Common myeloid progenitor, CD34-positive (primary cell): ENCODE measurements around the gene PTHLH.

Experiments
- CTCF ChIA-PET: fragments of 350-600 bp; sonication (Branson Sonifier 250); formaldehyde crosslinking; loops from one replicate; lab custom pipeline; 2021; ENCODE audit warnings: antibody characterized with exemption; lab: Charles Lee
- POLR2A ChIA-PET: fragments of 350-600 bp; sonication (Branson Sonifier 250); formaldehyde crosslinking; loops from one replicate; lab custom pipeline; 2021; ENCODE audit warnings: antibody characterized with exemption; lab: Charles Lee
- DNase-seq, 3 donors: peaks; one replicate each; pipeline versions ENCODE4 v3.0.0 to v3.0.0-alpha.2; 2013
- H3K27ac ChIP-seq, 2 experiments: 1 replicate in 1 of 2; 2 replicates in 1 of 2; pipeline ENCODE4 v1.7.0; 2013; ENCODE audit warnings: inconsistent platforms in 2 of 2, low read length in 2 of 2, mild to moderate bottlenecking in 2 of 2, low read depth in 1 of 2, moderate library complexity in 1 of 2; ENCODE audit not compliant: severe bottlenecking in 2 of 2, insufficient read depth in 1 of 2, poor library complexity in 1 of 2
- H3K27me3 ChIP-seq, 5 experiments: replicated peaks in 2 of 5; 1 replicate in 3 of 5; 2 replicates in 2 of 5; pipeline versions ENCODE4 v1.6.1 to v1.7.0; 2013; ENCODE audit warnings: low read length in 4 of 5, mild to moderate bottlenecking in 2 of 5, moderate library complexity in 2 of 5, inconsistent platforms in 1 of 5; ENCODE audit not compliant: insufficient read depth in 5 of 5, control insufficient read depth in 4 of 5
- H3K36me3 ChIP-seq, 4 experiments: 1 replicate in 2 of 4; 2 replicates in 2 of 4; pipeline versions ENCODE4 v1.6.1 to v1.7.0; 2013; ENCODE audit warnings: low read length in 3 of 4, control low read depth in 1 of 4, mild to moderate bottlenecking in 1 of 4; ENCODE audit not compliant: control insufficient read depth in 4 of 4, insufficient read depth in 4 of 4
- H3K4me1 ChIP-seq, 4 experiments: 1 replicate in 3 of 4; 2 replicates in 1 of 4; pipeline versions ENCODE4 v1.6.1 to v1.7.1; 2013; ENCODE audit warnings: low read length in 3 of 4, mild to moderate bottlenecking in 3 of 4, control low read depth in 1 of 4, inconsistent platforms in 1 of 4, moderate library complexity in 1 of 4; ENCODE audit not compliant: control insufficient read depth in 4 of 4, insufficient read depth in 4 of 4; ENCODE audit errors: control extremely low read depth in 1 of 4
- H3K4me3 ChIP-seq, 7 experiments: 1 replicate in 4 of 7; 2 replicates in 3 of 7; pipeline versions ENCODE4 v1.5.1 to v1.7.0; 2013; ENCODE audit warnings: mild to moderate bottlenecking in 7 of 7, low read length in 6 of 7, moderate library complexity in 6 of 7, inconsistent platforms in 2 of 7, low read depth in 2 of 7, control low read depth in 1 of 7; ENCODE audit not compliant: insufficient read depth in 4 of 7, control insufficient read depth in 1 of 7; ENCODE audit errors: extremely low read depth in 1 of 7
- H3K9me3 ChIP-seq, 5 experiments: 1 replicate in 4 of 5; 2 replicates in 1 of 5; pipeline versions ENCODE4 v1.6.1 to v1.7.1; 2013; ENCODE audit warnings: low read length in 4 of 5, mild to moderate bottlenecking in 2 of 5, inconsistent platforms in 1 of 5, low read depth in 1 of 5, moderate library complexity in 1 of 5; ENCODE audit not compliant: control insufficient read depth in 4 of 5, insufficient read depth in 2 of 5; ENCODE audit errors: control extremely low read depth in 1 of 5
- WGBS: methylation state at CpG from one replicate; pipeline ENCODE4 v1.1.5; 2013; ENCODE audit not compliant: insufficient coverage; 5-methylcytosine and 5-hydroxymethylcytosine counted together

PTHLH gene

DNA sequence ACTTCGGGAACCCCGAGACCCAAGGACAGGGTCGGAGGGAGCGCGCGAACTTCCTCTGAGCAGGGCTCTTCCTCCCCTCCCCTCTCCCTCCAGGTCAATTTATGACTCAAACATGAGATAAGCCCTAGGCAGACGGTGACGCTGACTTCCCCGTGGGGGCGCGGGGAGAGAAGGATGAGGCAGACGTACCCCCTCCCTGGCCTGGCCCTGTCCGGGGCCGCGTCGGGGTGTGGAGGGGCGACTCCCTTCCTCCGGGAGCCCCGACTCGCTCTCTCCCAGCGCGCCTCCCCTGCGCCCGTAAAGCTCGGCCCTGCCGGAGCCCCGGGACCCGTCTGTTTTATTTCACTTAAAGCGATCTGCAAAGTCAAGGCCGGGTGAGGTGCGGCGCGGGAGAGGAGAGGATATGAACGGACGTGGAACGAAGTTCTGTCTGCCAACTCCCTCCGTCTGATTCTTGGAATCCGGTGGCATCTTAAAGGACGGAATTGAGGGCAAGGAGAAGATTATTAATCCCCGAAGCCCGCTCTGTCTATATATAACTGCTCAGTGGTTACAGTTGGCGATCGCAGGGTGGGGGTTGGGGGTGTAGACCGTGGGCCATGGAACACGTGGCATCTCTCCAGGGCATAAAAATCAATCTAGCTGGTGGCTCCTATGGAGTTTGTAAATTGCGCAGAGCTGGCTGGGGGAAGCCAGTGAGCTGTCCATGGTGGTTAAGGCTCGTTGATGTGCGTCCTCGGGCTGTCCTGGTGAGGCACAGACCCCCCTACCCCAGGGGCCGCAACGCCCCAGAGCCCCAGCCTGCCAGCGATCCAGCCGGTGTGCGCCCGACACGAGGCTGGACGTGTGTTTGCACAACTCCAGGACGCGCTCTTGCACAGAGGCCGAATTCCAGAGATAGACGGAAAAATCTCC lies 2.9 kb upstream of the PTHLH start:
- Histone ChIP-seq H3K27me3 (peaks cover 21 to 99% (median 59%) of the 10 kb centered on the region in 5 experiments), H3K27ac (no peak overlapping the region), H3K9me3 (no peaks in the 10 kb centered on the region), H3K36me3 (no peaks in the 10 kb centered on the region), H3K4me1 (peaks cover 0 to 20% (median 12%) of the 10 kb centered on the region in 4 experiments), H3K4me3 (peak overlapping the region in 4 of 7 experiments; percentile 19 to 33 (median 26))
- ChIA-PET POLR2A (no interaction called here), CTCF (no interaction called here)
- DNase-seq, result peak in 2 of 3 donors; percentile 56 to 60
- WGBS, result 3% methylated on average over 49 of the region's 61 CpGs

GRCh38 chr12:27974735-27975221 lies 2.2 kb upstream of the PTHLH start:
- WGBS, result 2% methylated on average over 20 of the region's 26 CpGs
- Histone ChIP-seq H3K27ac (no peak overlapping the region), H3K27me3 (peaks cover 18 to 98% (median 55%) of the 10 kb centered on the region in 5 experiments), H3K4me3 (peak overlapping the region in 4 of 7 experiments; percentile 19 to 33 (median 26)), H3K36me3 (no peaks in the 10 kb centered on the region), H3K4me1 (peaks cover 0 to 25% (median 17%) of the 10 kb centered on the region in 4 experiments), H3K9me3 (no peaks in the 10 kb centered on the region)
- DNase-seq, result no peak
- POLR2A ChIA-PET, result no interaction called here
- CTCF ChIA-PET, result no interaction called here

GRCh38 chr12:27973487-27973890 lies 956 bp upstream of the PTHLH start:
- H3K4me3 ChIP-seq, result no peak overlapping the region
- H3K27ac ChIP-seq, result no peak overlapping the region
- H3K27me3 ChIP-seq, result peaks cover 22 to 98% (median 66%) of the 10 kb centered on the region in 5 experiments
- WGBS, result 26% methylated on average over 3 of the region's 4 CpGs
- ChIA-PET POLR2A (no interaction called here), CTCF (interaction anchor here (1.0 kb wide), 1 partner anchor 10 kb away, joined by 3 read pairs; no protein-coding TSS in a partner anchor)
- no peaks in the 10 kb centered on the region for H3K36me3 ChIP-seq
- no peaks in the 10 kb centered on the region for H3K9me3 ChIP-seq
- peak in 1 of 3 donors; percentile 4 for DNase-seq
- peaks cover 0 to 37% (median 29%) of the 10 kb centered on the region in 4 experiments for H3K4me1 ChIP-seq

DNA sequence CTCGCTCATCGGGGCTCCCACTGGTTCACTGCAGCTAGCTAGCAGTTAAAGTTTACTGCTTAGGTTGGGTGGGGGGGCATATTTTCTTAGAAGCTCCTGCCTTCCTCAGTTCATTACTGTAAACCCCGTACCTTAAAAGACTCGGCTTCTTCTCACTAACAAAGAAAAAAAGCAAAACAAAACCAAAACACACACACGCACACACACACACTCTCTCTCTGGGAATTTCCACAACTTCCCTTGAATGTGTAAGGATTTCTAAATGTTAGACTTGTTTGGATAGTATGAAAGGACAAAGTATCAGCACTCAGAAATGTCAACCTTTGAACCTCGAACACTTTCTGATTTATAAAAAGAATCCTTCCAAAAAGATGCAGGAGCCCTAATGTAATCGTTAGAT lies 927 bp downstream of the PTHLH start:
- no peak overlapping the region for H3K4me3 ChIP-seq
- POLR2A ChIA-PET, result no interaction called here
- peak in 2 of 3 donors; percentile 17 to 31 for DNase-seq
- H3K36me3 ChIP-seq, result no peaks in the 10 kb centered on the region
- no peaks in the 10 kb centered on the region for H3K9me3 ChIP-seq
- WGBS, result no CpG with 5 or more reads among the region's 7 CpGs
- H3K27ac ChIP-seq, result no peak overlapping the region
- H3K27me3 ChIP-seq, result peaks cover 33 to 98% (median 67%) of the 10 kb centered on the region in 5 experiments
- H3K4me1 ChIP-seq, result peaks cover 0 to 37% (median 29%) of the 10 kb centered on the region in 4 experiments
- CTCF ChIA-PET, result no interaction called here

DNA sequence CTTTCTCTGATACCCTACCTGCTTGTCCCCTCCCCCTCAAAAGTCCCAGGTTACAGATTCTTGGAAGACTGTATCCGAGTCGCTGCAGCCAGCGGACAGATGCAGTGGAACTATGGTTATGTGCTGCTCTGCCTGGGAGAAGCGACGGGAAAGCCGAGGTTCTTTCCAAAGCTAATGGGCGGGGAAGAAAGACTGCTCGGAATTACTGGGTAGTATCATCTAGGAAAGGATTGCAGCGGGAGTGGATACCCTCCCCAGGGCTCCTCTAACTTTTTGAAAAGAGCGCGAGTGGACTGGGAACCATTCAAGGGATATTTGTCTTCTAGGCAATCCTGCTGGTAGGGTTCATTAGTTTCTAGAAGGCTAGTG lies 1.4 kb downstream of the PTHLH start:
- no peak overlapping the region for H3K27ac ChIP-seq
- H3K27me3 ChIP-seq, result peaks cover 31 to 98% (median 66%) of the 10 kb centered on the region in 5 experiments
- H3K4me3 ChIP-seq, result peak overlapping the region in 1 of 7 experiments; percentile 51
- DNase-seq, result peak in 1 of 3 donors; percentile 4
- WGBS, result 13% methylated on average over 9 of the region's 11 CpGs
- ChIA-PET POLR2A (no interaction called here), CTCF (no interaction called here)
- peaks cover 0 to 37% (median 29%) of the 10 kb centered on the region in 4 experiments for H3K4me1 ChIP-seq
- no peaks in the 10 kb centered on the region for H3K36me3 ChIP-seq
- no peaks in the 10 kb centered on the region for H3K9me3 ChIP-seq

- H3K27me3 ChIP-seq, result peaks cover 34 to 98% (median 66%) of the 10 kb centered on the region in 5 experiments
- CTCF ChIA-PET, result no interaction called here
- no peak overlapping the region for H3K27ac ChIP-seq
- H3K4me3 ChIP-seq, result peak overlapping the region; percentile 9 to 69 (median 39)
- no peaks in the 10 kb centered on the region for H3K9me3 ChIP-seq
- POLR2A ChIA-PET, result no interaction called here
- under 1% methylated on average over 59 of the region's 69 CpGs for WGBS
- H3K36me3 ChIP-seq, result no peaks in the 10 kb centered on the region
- peaks cover 0 to 36% (median 28%) of the 10 kb centered on the region in 4 experiments for H3K4me1 ChIP-seq
- peak in 2 of 3 donors; percentile 17 to 23 for DNase-seq
Observed at GRCh38 chr12:27970401-27971120, 2.0 kb downstream of the PTHLH start.
